GM04504 (cell line): Measurements from ENCODE around the gene TCAP.
"Not testable (repeated sequence)": the region's sequence is repeated elsewhere in the genome, so short reads cannot be mapped to it uniquely, and the experiment has no call there.

Experiments used
- DNase-seq: peaks from one replicate; pipeline ENCODE4 v3.0.0-alpha.2; 2012; ENCODE audit warnings: low read depth

The TCAP gene

GRCh38 chr17:39684369-39685192 is 19.4 kb downstream of the TCAP start:
- no peak for DNase-seq

GRCh38 chr17:39687101-39687545 is 22.0 kb downstream of the TCAP start:
- DNase-seq = no peak

GRCh38 chr17:39687546-39688474 is 22.7 kb downstream of the TCAP start, which contains the start of gene PGAP3:
TSS of gene PGAP3 (minus strand) at chr17:39688057. CDS start at chr17:39688014, 43 bp downstream.
- peak; percentile 69 for DNase-seq

- DNase-seq = no peak
Observed at GRCh38 chr17:39688475-39688835, 23.3 kb downstream of the TCAP start.

GRCh38 chr17:39688945-39689344 is 23.8 kb downstream of the TCAP start:
- DNase-seq = no peak

- DNase-seq = no peak
Observed at GRCh38 chr17:39694593-39694992, 29.4 kb downstream of the TCAP start.

- DNase-seq = no peak
Observed at GRCh38 chr17:39695089-39695474, 29.9 kb downstream of the TCAP start.

- DNase-seq = no peak
Observed at GRCh38 chr17:39696731-39697130, 31.6 kb downstream of the TCAP start.

- DNase-seq = no peak
Observed at GRCh38 chr17:39697961-39698360, 32.8 kb downstream of the TCAP start.

GRCh38 chr17:39699157-39699817 is 34.1 kb downstream of the TCAP start:
- DNase-seq = not testable (repeated sequence)

- DNase-seq = peak; percentile 52
Observed at GRCh38 chr17:39699818-39700147, 34.6 kb downstream of the TCAP start, which contains the start of gene ERBB2. TSS of gene ERBB2 (plus strand) at chr17:39700064. CDS start at chr17:39700239, 175 bp downstream.

- no peak for DNase-seq
Observed at GRCh38 chr17:39700148-39700987, 35.2 kb downstream of the TCAP start.

- DNase-seq = no peak
Observed at GRCh38 chr17:39701012-39701783, 36.0 kb downstream of the TCAP start.

GRCh38 chr17:39701784-39702422 is 36.8 kb downstream of the TCAP start:
- no peak for DNase-seq

GRCh38 chr17:39702901-39703893 is 38.0 kb downstream of the TCAP start:
- no peak for DNase-seq

GRCh38 chr17:39703913-39704312 is 38.8 kb downstream of the TCAP start:
- no peak for DNase-seq

- DNase-seq = no peak
Observed at GRCh38 chr17:39704821-39705551, 39.8 kb downstream of the TCAP start.

GRCh38 chr17:39705786-39706348 is 40.7 kb downstream of the TCAP start:
- DNase-seq = no peak
